ENCODE data around the gene CCL28. TPM values are rescaled to one million over a fixed set of nuclear protein-coding genes. Genes with fewer than 3 reads are reported as not detected.

CCL28 gene
- total and polyA plus RNA-seq, 8 donors = 3.1 to 22.7 (median 8.8) TPM

DNA sequence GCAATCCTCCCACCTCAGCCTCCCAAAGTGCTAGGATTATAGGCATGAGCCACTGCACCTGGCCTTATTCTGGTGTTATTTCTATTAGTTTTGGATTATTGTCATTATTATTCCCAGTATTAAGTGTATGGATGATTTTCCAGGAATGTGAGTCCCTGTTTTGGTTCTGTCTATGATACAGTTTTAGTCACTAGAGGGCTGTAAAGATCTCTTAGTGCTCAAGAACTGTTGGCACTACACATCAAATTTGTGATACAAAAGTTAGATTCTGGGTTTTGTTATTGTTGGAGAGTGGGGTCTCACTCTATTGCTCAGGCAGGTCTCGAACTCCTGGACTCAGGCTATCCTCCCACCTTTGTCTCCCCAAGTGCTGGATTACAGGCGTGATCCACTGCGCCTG lies 12.1 kb downstream of the CCL28 start:
- Histone ChIP-seq H3K36me3 (no peaks in the 10 kb centered on the region), H3K4me3 (no peak overlapping the region), H3K27me3 (no peaks in the 10 kb centered on the region), H3K27ac (no peak overlapping the region), H3K4me1 (peaks cover 0 to 3% (median 0%) of the 10 kb centered on the region in 3 donors), H3K9me3 (no peaks in the 10 kb centered on the region)
- no peak for DNase-seq
- no peak for TF ChIP-seq CTCF (IDR thresholded peaks at IDR 0.05)
- no peak for ATAC-seq
- intact Hi-C loops (cut with DNase I) = no loop called here
- no peak for FAIRE-seq
- 90 to 98% methylated on average over 3 of the region's 3 CpGs for WGBS, 2 donors

GRCh38 chr5:43396762-43397304 lies 15.4 kb downstream of the CCL28 start:
- Histone ChIP-seq H3K27me3 (no peaks in the 10 kb centered on the region), H3K4me1 (peaks cover 0 to 3% (median 0%) of the 10 kb centered on the region in 3 donors), H3K4me3 (peak overlapping the region; percentile 38 to 53 (median 40)), H3K9me3 (no peaks in the 10 kb centered on the region), H3K27ac (peak overlapping the region; percentile 41 to 66 (median 50)), H3K36me3 (no peaks in the 10 kb centered on the region)
- peak; percentile 49 to 80 (median 58) for DNase-seq
- TF ChIP-seq CTCF (IDR thresholded peaks at IDR 0.05) = no peak
- intact Hi-C loops (cut with DNase I) = no loop called here
- WGBS, 2 donors = 5 to 12% methylated on average over 53 of the region's 53 CpGs
- no peak for FAIRE-seq
- ATAC-seq = peak; percentile 90 to 96 (median 96)

GRCh38 chr5:43390471-43390870 lies 21.7 kb downstream of the CCL28 start:
- Histone ChIP-seq H3K4me3 (no peak overlapping the region), H3K36me3 (no peaks in the 10 kb centered on the region), H3K27ac (no peak overlapping the region), H3K27me3 (no peaks in the 10 kb centered on the region), H3K4me1 (no peaks in the 10 kb centered on the region), H3K9me3 (no peaks in the 10 kb centered on the region)
- no peak for FAIRE-seq
- DNase-seq = no peak
- intact Hi-C loops (cut with DNase I) = no loop called here
- no peak for ATAC-seq
- 46 to 79% methylated on average over 1 of the region's 1 CpG for WGBS, 2 donors
- TF ChIP-seq CTCF (IDR thresholded peaks at IDR 0.05) = no peak

DNA sequence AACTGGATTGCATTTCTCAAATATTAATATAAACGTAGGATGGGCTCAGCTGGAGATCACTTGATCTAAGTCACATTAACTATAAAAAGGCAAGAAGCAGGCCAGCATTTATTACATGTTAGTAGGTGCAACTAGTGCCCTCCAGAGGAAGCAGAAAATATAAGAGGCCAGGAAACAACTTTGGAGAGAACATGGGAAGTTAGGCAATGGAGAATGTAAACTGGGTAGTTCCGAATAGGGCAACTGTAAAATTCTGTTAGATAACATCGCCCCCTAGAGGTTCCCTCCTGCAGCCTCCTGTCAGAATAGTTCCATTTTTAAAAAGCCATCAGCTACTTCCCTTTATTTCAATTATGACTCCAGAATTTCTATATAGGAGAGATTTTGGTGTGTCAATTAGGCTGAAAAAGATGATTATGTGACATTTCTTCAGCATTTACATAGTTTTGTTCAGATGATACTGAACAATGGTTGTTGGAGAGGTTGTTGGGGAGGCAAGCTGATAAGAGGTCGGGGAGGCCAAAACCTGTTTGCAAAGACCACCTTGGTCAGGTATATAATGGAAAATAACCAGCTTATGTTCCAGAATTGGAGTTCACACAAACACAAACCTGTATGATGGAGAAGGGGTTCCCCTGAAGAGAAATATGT lies 22.4 kb downstream of the CCL28 start:
- H3K36me3 ChIP-seq = no peaks in the 10 kb centered on the region
- no peaks in the 10 kb centered on the region for H3K27me3 ChIP-seq
- DNase-seq (peak in 3 of 6 donors; percentile 32 to 62 (median 44)), FAIRE-seq (peak; percentile 65), ATAC-seq (peak; percentile 87 to 100 (median 98))
- peak; percentile 64 to 81 (median 78) for TF ChIP-seq CTCF (IDR thresholded peaks at IDR 0.05)
- intact Hi-C loops (cut with DNase I) = no loop called here
- no peaks in the 10 kb centered on the region for H3K4me1 ChIP-seq
- 31% methylated on average over 4 of the region's 4 CpGs for WGBS, 2 donors
- H3K27ac ChIP-seq = no peak overlapping the region
- no peak overlapping the region for H3K4me3 ChIP-seq
- H3K9me3 ChIP-seq = no peaks in the 10 kb centered on the region

DNA sequence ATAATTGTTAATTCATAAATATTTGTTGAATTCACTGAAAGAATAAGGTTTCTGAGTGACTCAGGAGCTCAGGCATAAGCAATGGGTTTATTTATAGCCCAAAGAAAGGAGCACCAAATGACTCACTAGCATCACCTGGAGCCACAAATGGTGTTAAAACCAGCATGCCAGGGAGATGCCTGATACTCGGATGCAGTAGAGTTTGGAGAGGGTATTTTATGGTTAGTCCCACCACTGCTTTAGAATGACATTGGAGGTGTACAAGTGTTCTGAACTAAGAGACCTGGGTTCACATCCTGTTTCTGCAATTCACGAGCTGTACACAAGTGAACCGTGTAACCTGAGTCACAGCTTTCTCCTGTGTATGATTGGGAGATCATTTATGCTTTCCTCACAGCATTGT lies 25.2 kb downstream of the CCL28 start:
- Histone ChIP-seq H3K9me3 (no peaks in the 10 kb centered on the region), H3K36me3 (peaks cover 0 to 1% (median 0%) of the 10 kb centered on the region in 3 donors), H3K4me1 (no peaks in the 10 kb centered on the region), H3K27ac (no peak overlapping the region), H3K4me3 (no peak overlapping the region), H3K27me3 (no peaks in the 10 kb centered on the region)
- WGBS, 2 donors = 77 to 84% methylated on average over 3 of the region's 3 CpGs
- DNase-seq = no peak
- no peak for ATAC-seq
- no peak for TF ChIP-seq CTCF (IDR thresholded peaks at IDR 0.05)
- no peak for FAIRE-seq
- intact Hi-C loops (cut with DNase I) = no loop called here

Data from pancreas (tissue), 10 donors.